OCI-M2 (cell line): Measurements from ENCODE around the gene SEMA3A.

Experiments
- DNase-seq: peaks from one replicate; lab custom pipeline; 2025; ENCODE audit not compliant: unreplicated experiment; lab: John Stamatoyannopoulos, UW

Gene SEMA3A

GRCh38 chr7:84196084-84196503 lies 1.5 kb upstream of the SEMA3A start:
- no peak for DNase-seq

GRCh38 chr7:84195295-84196060 lies 889 bp upstream of the SEMA3A start:
- no peak for DNase-seq

GRCh38 chr7:84193747-84194146 lies 842 bp downstream of the SEMA3A start:
- no peak for DNase-seq

GRCh38 chr7:84191842-84192241 lies 2.7 kb downstream of the SEMA3A start:
- no peak for DNase-seq

GRCh38 chr7:84191261-84191660 lies 3.3 kb downstream of the SEMA3A start:
- DNase-seq: no peak

GRCh38 chr7:84190016-84190705 lies 4.4 kb downstream of the SEMA3A start:
- DNase-seq: no peak

GRCh38 chr7:84188786-84189405 lies 5.7 kb downstream of the SEMA3A start:
- no peak for DNase-seq

- no peak for DNase-seq
Observed at GRCh38 chr7:84187813-84188510, 6.6 kb downstream of the SEMA3A start.

GRCh38 chr7:84187087-84187805 lies 7.3 kb downstream of the SEMA3A start:
- DNase-seq: no peak

- DNase-seq: no peak
Observed at GRCh38 chr7:84183741-84184140, 10.8 kb downstream of the SEMA3A start.

- no peak for DNase-seq
Observed at GRCh38 chr7:84182301-84182700, 12.3 kb downstream of the SEMA3A start.

GRCh38 chr7:84181628-84182027 lies 13.0 kb downstream of the SEMA3A start:
- DNase-seq: no peak

- DNase-seq: no peak
Observed at GRCh38 chr7:84177758-84178412, 16.7 kb downstream of the SEMA3A start.

- DNase-seq: no peak
Observed at GRCh38 chr7:84176716-84177115, 17.9 kb downstream of the SEMA3A start.

GRCh38 chr7:84175461-84175860 lies 19.1 kb downstream of the SEMA3A start:
- no peak for DNase-seq

GRCh38 chr7:84170646-84171045 lies 23.9 kb downstream of the SEMA3A start:
- no peak for DNase-seq

GRCh38 chr7:84162584-84162983 lies 32.0 kb downstream of the SEMA3A start:
- no peak for DNase-seq

- no peak for DNase-seq
Observed at GRCh38 chr7:84162125-84162524, 32.5 kb downstream of the SEMA3A start.

- DNase-seq: no peak
Observed at GRCh38 chr7:84161398-84161797, 33.2 kb downstream of the SEMA3A start.

- DNase-seq: no peak
Observed at GRCh38 chr7:84159435-84159834, 35.2 kb downstream of the SEMA3A start.
